A549 (cell line): ENCODE data around the gene CDH11. TPM values are rescaled to one million over a fixed set of nuclear protein-coding genes. Genes with fewer than 3 reads are reported as not detected.

Experiments used
- ATAC-seq, 2 experiments: fragments of 200-7000 bp in 1 of 2; fragments of >200 bp in 1 of 2; cut with Nextera tagmentation in 1 of 2; cut with Tn5 transposase in 1 of 2; 3 replicates each; pipeline versions ENCODE4 v1.8.0 to v1.9.1; 2018 to 2020; ENCODE audit warnings: mild to moderate bottlenecking in 1 of 2, moderate library complexity in 1 of 2
- CTCF ChIA-PET: fragments of 300-600 bp; sonication (Branson Sonifier 250); formaldehyde crosslinking; extraction: SDS; loops from one replicate; lab custom pipeline; 2021; ENCODE audit warnings: antibody characterized with exemption, inconsistent platforms; lab: Yijun Ruan, JAX
- POLR2A ChIA-PET: fragments of 350-600 bp; formaldehyde crosslinking; extraction: SDS; loops from one replicate; lab custom pipeline; 2021; ENCODE audit warnings: antibody characterized with exemption, inconsistent platforms; lab: Yijun Ruan, JAX
- DNase-seq, 2 experiments: peaks; one replicate each; pipeline versions ENCODE4 v3.0.0 to v3.0.0-alpha.2; 2011 to 2016; ENCODE audit warnings: low read depth in 1 of 2, low spot score in 1 of 2
- FAIRE-seq: peaks from 2 replicates; lab custom pipeline; 2011; peaks lifted over from hg19 to GRCh38; lab: Jason Lieb, UNC
- H3K27ac ChIP-seq, 2 experiments: fragments of >200 bp; sonication (Bioruptor Twin); formaldehyde crosslinking; 3 replicates each; pipeline ENCODE4 v1.5.1; 2016 to 2017
- H3K4me1 ChIP-seq: fragments of >200 bp; sonication (Bioruptor Twin); formaldehyde crosslinking; 3 replicates; pipeline ENCODE4 v1.6.1; 2016
- H3K4me2 ChIP-seq: fragments of >200 bp; sonication (Bioruptor Twin); formaldehyde crosslinking; 3 replicates; pipeline ENCODE4 v1.6.1; 2016
- H3K4me3 ChIP-seq: fragments of >200 bp; sonication (Bioruptor Twin); formaldehyde crosslinking; 3 replicates; pipeline ENCODE4 v1.5.1; 2016
- H3K9me3 ChIP-seq: fragments of >200 bp; sonication (Bioruptor Twin); formaldehyde crosslinking; 3 replicates; pipeline ENCODE4 v1.6.1; 2016
- BCL3 ChIP-seq: fragments of >200 bp; sonication (Bioruptor Twin); formaldehyde crosslinking; IDR thresholded peaks from 3 replicates; pipeline ENCODE4 v1.6.1; 2016
- CBX2 ChIP-seq: fragments of 200-600 bp; sonication (generic); IDR thresholded peaks from 2 replicates; pipeline ENCODE4 v1.6.1; 2016; ENCODE audit warnings: low read depth, mild to moderate bottlenecking, borderline replicate concordance
- CHD2 ChIP-seq: fragments of 150-350 bp; IDR thresholded peaks from 2 replicates; pipeline ENCODE4 v1.6.1; 2014; ENCODE audit warnings: low read length; ENCODE audit not compliant: partially characterized antibody
- CHD4 ChIP-seq: fragments of 200-600 bp; sonication (generic); IDR thresholded peaks from 2 replicates; pipeline ENCODE4 v1.6.1; 2016; ENCODE audit warnings: antibody characterized with exemption, mild to moderate bottlenecking, borderline replicate concordance
- EHF ChIP-seq: fragments of 250-450 bp; sonication (Bioruptor Pico); IDR thresholded peaks from 2 replicates; pipeline ENCODE4 v1.5.0; 2020; ENCODE audit warnings: mild to moderate bottlenecking
- FOSB ChIP-seq: fragments of 250-450 bp; sonication (Bioruptor Pico); IDR thresholded peaks from 2 replicates; pipeline ENCODE4 v1.5.0; 2020; ENCODE audit warnings: mild to moderate bottlenecking, moderate library complexity
- HOXA7 ChIP-seq: fragments of 250-450 bp; sonication (Bioruptor Pico); IDR thresholded peaks from 2 replicates; pipeline ENCODE4 v1.5.0; 2020; ENCODE audit warnings: mild to moderate bottlenecking, moderate library complexity
- JUNB ChIP-seq: fragments of >200 bp; sonication (Bioruptor Twin); formaldehyde crosslinking; IDR thresholded peaks from 2 replicates; pipeline ENCODE4 v1.6.1; 2016
- KDM1A ChIP-seq: fragments of 200-600 bp; sonication (generic); IDR thresholded peaks from 2 replicates; pipeline ENCODE4 v1.6.1; 2016; ENCODE audit warnings: low read depth, mild to moderate bottlenecking
- KDM5A ChIP-seq: fragments of 200-600 bp; sonication (generic); IDR thresholded peaks from 2 replicates; pipeline ENCODE4 v1.6.1; 2016; ENCODE audit warnings: antibody characterized with exemption, mild to moderate bottlenecking
- MAFK ChIP-seq: fragments of 450-650 bp; IDR thresholded peaks from 2 replicates; pipeline ENCODE4 v1.6.1; 2014; ENCODE audit not compliant: partially characterized antibody
- NFE2L2 ChIP-seq: fragments of 150-350 bp; conservative IDR thresholded peaks from 2 replicates; pipeline ENCODE4 v1.6.1; 2014; ENCODE audit warnings: low read length
- NPAS2 ChIP-seq: fragments of 250-450 bp; sonication (Bioruptor Pico); IDR thresholded peaks from 2 replicates; pipeline ENCODE4 v1.8.0; 2022; ENCODE audit warnings: mild to moderate bottlenecking, moderate library complexity, borderline replicate concordance
- POLR2A ChIP-seq: IDR thresholded peaks from 2 replicates; pipeline ENCODE4 v1.6.1; 2012; ENCODE audit warnings: mild to moderate bottlenecking, low read length
- RAD21 ChIP-seq, 2 experiments: fragments of >200 bp in 1 of 2; sonication (Bioruptor Twin) in 1 of 2; formaldehyde crosslinking in 1 of 2; IDR thresholded peaks in 1 of 2; conservative IDR thresholded peaks in 1 of 2; 2 replicates in 1 of 2; 3 replicates in 1 of 2; pipeline ENCODE4 v1.6.1; 2012 to 2018; ENCODE audit warnings: inconsistent platforms in 1 of 2
- RCOR1 ChIP-seq: fragments of 150-350 bp; IDR thresholded peaks from 2 replicates; pipeline ENCODE4 v1.6.1; 2014; ENCODE audit warnings: antibody characterized with exemption, low read length, low read depth
- REST ChIP-seq: fragments of 200-600 bp; sonication (generic); IDR thresholded peaks from 2 replicates; pipeline ENCODE4 v1.6.1; 2016; ENCODE audit warnings: antibody characterized with exemption, mild to moderate bottlenecking, moderate library complexity
- RFX5 ChIP-seq: fragments of 450-650 bp; IDR thresholded peaks from 2 replicates; pipeline ENCODE4 v1.7.1; 2014; ENCODE audit warnings: antibody characterized with exemption, mild to moderate bottlenecking, moderate library complexity
- RNF2 ChIP-seq: fragments of 200-600 bp; sonication (generic); IDR thresholded peaks from 2 replicates; pipeline ENCODE4 v1.6.1; 2016; ENCODE audit warnings: low read depth, mild to moderate bottlenecking, antibody characterized with exemption, moderate library complexity, borderline replicate concordance
- SREBF2 ChIP-seq: fragments of 450-650 bp; IDR thresholded peaks from 2 replicates; pipeline ENCODE4 v1.6.1; 2014; ENCODE audit warnings: mild to moderate bottlenecking, moderate library complexity
- TFCP2L1 ChIP-seq: fragments of 250-450 bp; sonication (Bioruptor Pico); IDR thresholded peaks from 2 replicates; pipeline ENCODE4 v1.5.0; 2021; ENCODE audit warnings: mild to moderate bottlenecking
- ZC3H11A ChIP-seq: fragments of 450-650 bp; IDR thresholded peaks from 2 replicates; pipeline ENCODE4 v1.6.1; 2014; ENCODE audit warnings: antibody characterized with exemption, mild to moderate bottlenecking
- ZNF302 ChIP-seq: fragments of 250-450 bp; sonication (Bioruptor Pico); IDR thresholded peaks from 2 replicates; pipeline ENCODE4 v1.9.0; 2021; ENCODE audit warnings: inconsistent platforms, mild to moderate bottlenecking, moderate library complexity
- ZSCAN20 ChIP-seq: fragments of 250-450 bp; sonication (Bioruptor Pico); IDR thresholded peaks from 2 replicates; pipeline ENCODE4 v1.8.0; 2022; ENCODE audit warnings: mild to moderate bottlenecking, moderate library complexity
- WGBS: methylation state at CpG from one replicate; pipeline ENCODE4 v1.1.6; 2017; ENCODE audit errors: missing lambda C conversion rate; 5-methylcytosine and 5-hydroxymethylcytosine counted together
- polyA plus RNA-seq, 4 experiments: library from polyadenylated mRNA; depleted of rRNA in 3 of 4; stranded (reverse); fragments of >200 nt; fragmentation: RNase III in 1 of 4; extraction: RNeasy Plus Mini Kit Qiagen cat#74134 plus additional on column Dnase treatment in 1 of 4; gene quantifications; 2 replicates in 3 of 4; 3 replicates in 1 of 4; pipeline ENCODE4 v1.2.3, GENCODE V29; 2011 to 2017
- TF ChIP-seq, protein P1 (sequence below): fragments of 250-450 bp; sonication (Bioruptor Pico); IDR thresholded peaks from 2 replicates; pipeline ENCODE4 v1.5.0; 2020; ENCODE audit warnings: low read depth, mild to moderate bottlenecking, moderate library complexity
- TF ChIP-seq, protein P2 (sequence below): fragments of 450-650 bp; IDR thresholded peaks from 2 replicates; pipeline ENCODE4 v1.6.1; 2014; ENCODE audit warnings: antibody characterized with exemption
- TF ChIP-seq, protein P3 (sequence below): IDR thresholded peaks from 2 replicates; pipeline ENCODE4 v1.6.1; 2012

CDH11 gene
- polyA plus RNA-seq, 2 of the 4 experiments (the other 2 are of a cell fraction) = 0.72 to 1.1 TPM

DNA sequence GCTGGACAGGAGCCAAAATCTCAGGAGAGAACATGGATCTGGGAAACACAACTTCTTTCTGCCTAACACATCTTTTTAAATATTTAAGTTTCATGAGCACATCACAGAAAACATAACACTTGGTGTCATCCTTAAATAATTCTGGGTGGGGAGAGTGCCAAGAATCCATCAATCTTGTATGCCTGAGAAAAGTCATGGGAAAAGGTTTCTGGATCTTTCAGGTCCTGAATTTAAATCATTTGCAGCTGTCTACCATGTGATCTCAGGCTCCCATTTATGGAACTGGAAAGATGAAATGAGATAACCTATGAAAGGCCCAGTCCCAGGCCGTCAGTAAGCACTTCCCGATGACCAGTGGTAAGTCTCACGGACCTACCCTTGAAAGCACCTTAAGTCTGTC is 15.1 kb downstream of the CDH11 start (continued):
- TF ChIP-seq, protein P1, sequence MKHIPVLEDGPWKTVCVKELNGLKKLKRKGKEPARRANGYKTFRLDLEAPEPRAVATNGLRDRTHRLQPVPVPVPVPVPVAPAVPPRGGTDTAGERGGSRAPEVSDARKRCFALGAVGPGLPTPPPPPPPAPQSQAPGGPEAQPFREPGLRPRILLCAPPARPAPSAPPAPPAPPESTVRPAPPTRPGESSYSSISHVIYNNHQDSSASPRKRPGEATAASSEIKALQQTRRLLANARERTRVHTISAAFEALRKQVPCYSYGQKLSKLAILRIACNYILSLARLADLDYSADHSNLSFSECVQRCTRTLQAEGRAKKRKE (CRISPR knock-in tag) = no peak

GRCh38 chr16:65105171-65105570 is 16.7 kb downstream of the CDH11 start:
- Histone ChIP-seq H3K4me1 (no peaks in the 10 kb centered on the region), H3K27ac (no peak overlapping the region), H3K4me3 (no peak overlapping the region), H3K9me3 (no peaks in the 10 kb centered on the region), H3K4me2 (no peak overlapping the region)
- POLR2A ChIA-PET = no interaction called here
- DNase-seq (no peak), ATAC-seq (no peak), FAIRE-seq (no peak)
- 0% methylated on average over 1 of the region's 1 CpG for WGBS
- TF ChIP-seq, protein P2, sequence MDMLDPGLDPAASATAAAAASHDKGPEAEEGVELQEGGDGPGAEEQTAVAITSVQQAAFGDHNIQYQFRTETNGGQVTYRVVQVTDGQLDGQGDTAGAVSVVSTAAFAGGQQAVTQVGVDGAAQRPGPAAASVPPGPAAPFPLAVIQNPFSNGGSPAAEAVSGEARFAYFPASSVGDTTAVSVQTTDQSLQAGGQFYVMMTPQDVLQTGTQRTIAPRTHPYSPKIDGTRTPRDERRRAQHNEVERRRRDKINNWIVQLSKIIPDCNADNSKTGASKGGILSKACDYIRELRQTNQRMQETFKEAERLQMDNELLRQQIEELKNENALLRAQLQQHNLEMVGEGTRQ = no peak
- TF ChIP-seq JUNB (no peak), MAFK (no peak), RAD21 (conservative IDR thresholded peaks at IDR 0.05 in 1 of 2, IDR thresholded peaks at IDR 0.05 in 1 of 2) (no peak), CHD4 (no peak), POLR2A (no peak)
- CTCF ChIA-PET = interaction anchor here (1.0 to 1.6 kb wide), 2 partner anchors 20 to 1644 kb away, joined by 3 read pairs; no protein-coding TSS in a partner anchor

DNA sequence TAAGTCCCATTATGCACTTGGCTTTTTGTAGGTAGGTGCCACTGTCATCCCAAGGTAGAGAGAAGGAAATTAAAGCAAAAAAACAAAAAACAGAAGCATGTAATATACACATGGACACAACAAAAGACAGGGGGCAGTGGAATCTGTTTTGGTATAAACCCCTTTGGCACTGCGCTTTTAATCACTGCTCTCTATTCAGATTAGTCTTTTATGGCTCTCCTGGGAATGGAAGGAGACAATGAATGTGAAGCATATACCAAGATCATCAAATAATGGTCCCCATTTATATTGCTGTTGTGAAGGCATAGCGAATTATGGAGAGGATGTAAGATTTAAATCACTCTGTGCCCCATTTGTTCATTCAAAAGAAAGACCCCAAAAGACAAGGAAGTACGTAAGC is 17.4 kb downstream of the CDH11 start:
- no peak for FAIRE-seq
- Histone ChIP-seq H3K4me1 (no peaks in the 10 kb centered on the region), H3K4me3 (no peak overlapping the region), H3K4me2 (no peak overlapping the region), H3K27ac (no peak overlapping the region), H3K9me3 (no peaks in the 10 kb centered on the region)
- POLR2A ChIA-PET = no interaction called here
- no peak for DNase-seq
- TF ChIP-seq ZNF302 (no peak), EHF (CRISPR knock-in tag) (no peak), ZSCAN20 (CRISPR knock-in tag) (no peak), ZC3H11A (no peak), SREBF2 (no peak), CHD2 (no peak), NPAS2 (CRISPR knock-in tag) (no peak), BCL3 (no peak), HOXA7 (CRISPR knock-in tag) (no peak)
- TF ChIP-seq, protein P3, sequence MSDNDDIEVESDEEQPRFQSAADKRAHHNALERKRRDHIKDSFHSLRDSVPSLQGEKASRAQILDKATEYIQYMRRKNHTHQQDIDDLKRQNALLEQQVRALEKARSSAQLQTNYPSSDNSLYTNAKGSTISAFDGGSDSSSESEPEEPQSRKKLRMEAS = no peak
- CTCF ChIA-PET = interaction anchor here (1.0 kb wide), 1 partner anchor 20 kb away, joined by 3 read pairs; no protein-coding TSS in a partner anchor
- no peak for ATAC-seq
- WGBS = 14% methylated on average over 3 of the region's 3 CpGs

- H3K27ac ChIP-seq = no peak overlapping the region
- WGBS = 0% methylated on average over 1 of the region's 1 CpG
- no peak overlapping the region for H3K4me2 ChIP-seq
- FAIRE-seq (no peak), ATAC-seq (no peak), DNase-seq (no peak)
- H3K4me3 ChIP-seq = no peak overlapping the region
- POLR2A ChIA-PET = no interaction called here
- no peaks in the 10 kb centered on the region for H3K9me3 ChIP-seq
- CTCF ChIA-PET = interaction anchor here (1.1 to 1.7 kb wide), 2 partner anchors 9 to 10 kb away, joined by 3 read pairs; no protein-coding TSS in a partner anchor
- no peaks in the 10 kb centered on the region for H3K4me1 ChIP-seq
- TF ChIP-seq REST (no peak), RFX5 (no peak), KDM1A (no peak), RCOR1 (no peak), SREBF2 (no peak), JUNB (no peak), FOSB (CRISPR knock-in tag) (no peak), ZNF302 (no peak), RNF2 (no peak), KDM5A (no peak), TFCP2L1 (no peak), NFE2L2 (no peak), CBX2 (no peak)
- TF ChIP-seq, protein P3 = no peak
These were observed 19.5 kb downstream of the CDH11 start for GRCh38 chr16:65102326-65102725.
